CD4-positive, alpha-beta T cell treated with Interleukin-1 beta for 1 hour (primary cell): ENCODE results near the gene NEK4.
"Not testable (repeated sequence)": the region's sequence is repeated elsewhere in the genome, so short reads cannot be mapped to it uniquely, and the experiment has no call there.

ENCODE experiments used
- DNase-seq, 2 donors: peaks; one replicate each; pipeline ENCODE4 v3.0.0-alpha.2; 2020 to 2022

NEK4 gene

DNA sequence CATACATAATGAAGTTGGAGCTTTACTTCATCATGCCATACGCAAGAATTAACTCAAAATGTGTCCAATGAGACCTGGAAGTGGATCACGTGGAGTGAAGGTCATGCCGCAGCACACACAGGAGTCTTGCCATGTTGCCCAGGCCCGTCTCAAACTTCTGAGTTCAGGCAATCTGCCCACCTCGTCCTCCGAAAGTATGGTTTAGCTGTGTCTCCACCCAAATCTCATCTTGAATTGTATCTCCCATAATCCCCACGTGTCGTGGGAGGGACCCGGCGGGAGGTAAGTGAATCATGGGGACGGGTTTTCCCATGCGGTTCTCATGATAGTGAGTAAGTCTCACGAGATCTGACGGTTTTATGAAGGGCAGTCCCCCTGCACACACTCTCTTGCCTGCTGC is 39.1 kb downstream of the NEK4 start:
- no peak for DNase-seq

DNA sequence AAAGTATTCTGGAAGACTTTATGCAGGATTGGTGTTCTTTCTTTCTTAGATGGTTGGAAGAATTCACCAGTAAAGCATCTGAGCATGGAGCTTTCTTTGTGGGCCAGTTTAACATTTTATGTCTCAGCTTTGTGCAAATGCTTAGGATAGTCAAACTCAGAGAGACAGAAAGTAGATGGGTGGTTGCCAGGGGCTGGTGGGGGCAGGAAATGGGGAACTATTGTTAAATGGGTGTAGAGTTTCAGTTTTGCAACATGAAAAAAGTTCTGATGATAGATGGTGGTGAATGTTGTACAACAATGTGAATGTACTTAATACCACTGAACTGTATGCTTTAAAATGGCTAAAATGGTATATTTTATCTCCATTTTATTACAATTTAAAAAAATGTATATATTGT is 40.1 kb downstream of the NEK4 start:
- DNase-seq = no peak

DNA sequence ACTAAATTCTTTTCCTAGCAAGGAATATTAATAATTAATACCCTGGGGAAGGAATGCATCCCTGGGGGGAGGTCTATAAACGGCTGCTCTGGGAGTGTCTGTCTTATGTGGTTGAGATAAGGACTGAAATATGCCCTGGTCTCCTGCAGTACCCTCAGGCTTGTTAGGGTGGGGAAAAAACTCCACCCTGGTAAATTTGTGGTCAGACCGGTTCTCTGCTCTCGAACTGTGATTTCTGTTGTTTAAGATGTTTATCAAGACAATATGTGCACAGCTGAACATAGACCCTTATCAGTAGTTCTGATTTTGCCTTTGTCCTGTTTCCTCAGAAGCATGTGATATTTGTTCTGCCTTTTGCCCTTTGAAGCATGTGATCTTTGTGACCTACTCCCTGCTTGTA is 42.0 kb downstream of the NEK4 start:
- not testable (repeated sequence) for DNase-seq

DNA sequence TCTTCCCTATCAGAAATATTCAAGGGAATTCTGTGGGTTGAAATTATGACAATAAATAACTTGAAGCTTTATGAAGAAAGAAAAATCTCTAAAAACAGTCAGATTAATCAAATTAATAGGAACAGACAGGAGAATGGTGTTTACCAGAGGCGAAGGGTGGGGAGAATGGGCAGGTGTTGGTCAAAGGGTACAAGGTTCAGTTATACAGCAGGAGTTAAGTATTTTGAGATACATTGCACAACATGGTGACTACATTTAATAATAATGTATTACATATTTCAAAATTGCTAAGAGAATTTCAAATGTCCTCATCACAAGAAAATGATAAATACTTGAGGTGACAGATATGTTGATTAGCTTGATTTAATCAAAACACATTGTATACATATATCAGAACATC is 46.2 kb downstream of the NEK4 start:
- DNase-seq = no peak

DNA sequence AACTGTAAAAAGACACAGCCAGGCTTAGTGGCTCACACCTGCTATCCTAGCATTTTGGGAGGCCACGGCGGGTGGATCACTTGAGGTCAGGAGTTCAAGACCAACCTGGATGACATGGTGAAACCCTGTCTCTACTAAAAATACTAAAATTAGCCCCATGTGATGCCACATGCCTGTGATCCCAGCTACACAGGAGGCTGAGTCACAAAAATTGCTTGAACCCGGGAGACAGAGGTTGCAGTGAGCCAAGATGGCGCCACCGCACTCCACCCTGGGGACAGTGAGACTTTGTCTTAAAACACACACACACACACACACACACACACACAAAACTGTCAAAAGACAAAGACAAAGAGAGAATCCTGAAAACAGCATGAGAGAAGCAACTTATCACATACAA is 46.8 kb downstream of the NEK4 start:
- no peak for DNase-seq

DNA sequence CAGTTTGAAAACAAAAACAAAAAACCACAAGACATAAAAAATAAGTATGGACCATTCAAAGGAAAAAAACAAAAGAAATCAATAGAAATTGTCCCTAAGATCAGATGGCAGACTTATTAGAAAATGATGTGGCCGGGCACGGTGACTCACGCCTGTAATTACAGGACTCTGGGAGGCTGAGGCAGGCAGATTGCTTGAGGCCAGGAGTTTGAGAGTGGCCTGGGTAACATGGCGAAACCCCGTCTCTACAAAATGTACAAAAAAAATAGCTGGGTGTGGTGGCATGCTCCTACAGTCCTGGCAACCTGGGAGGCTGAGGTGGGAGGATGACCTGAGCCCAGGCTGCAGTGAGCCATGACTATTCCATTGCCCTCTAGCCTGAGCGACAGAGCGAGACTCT is 48.2 kb downstream of the NEK4 start:
- DNase-seq = no peak

DNA sequence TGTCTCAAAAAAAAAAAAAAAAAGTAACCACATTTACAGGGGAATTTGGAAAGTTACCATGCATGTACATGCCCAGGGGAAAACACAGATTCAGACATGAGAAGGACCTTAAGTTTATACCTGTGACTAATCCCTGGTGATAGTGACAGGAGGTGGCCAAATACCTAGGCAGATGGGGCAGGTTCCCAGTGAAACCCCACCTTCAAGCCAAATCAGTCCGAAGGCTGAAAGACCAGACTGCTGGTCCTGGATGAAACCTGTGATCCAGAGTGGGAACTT is 49.1 kb downstream of the NEK4 start:
- no peak for DNase-seq

DNA sequence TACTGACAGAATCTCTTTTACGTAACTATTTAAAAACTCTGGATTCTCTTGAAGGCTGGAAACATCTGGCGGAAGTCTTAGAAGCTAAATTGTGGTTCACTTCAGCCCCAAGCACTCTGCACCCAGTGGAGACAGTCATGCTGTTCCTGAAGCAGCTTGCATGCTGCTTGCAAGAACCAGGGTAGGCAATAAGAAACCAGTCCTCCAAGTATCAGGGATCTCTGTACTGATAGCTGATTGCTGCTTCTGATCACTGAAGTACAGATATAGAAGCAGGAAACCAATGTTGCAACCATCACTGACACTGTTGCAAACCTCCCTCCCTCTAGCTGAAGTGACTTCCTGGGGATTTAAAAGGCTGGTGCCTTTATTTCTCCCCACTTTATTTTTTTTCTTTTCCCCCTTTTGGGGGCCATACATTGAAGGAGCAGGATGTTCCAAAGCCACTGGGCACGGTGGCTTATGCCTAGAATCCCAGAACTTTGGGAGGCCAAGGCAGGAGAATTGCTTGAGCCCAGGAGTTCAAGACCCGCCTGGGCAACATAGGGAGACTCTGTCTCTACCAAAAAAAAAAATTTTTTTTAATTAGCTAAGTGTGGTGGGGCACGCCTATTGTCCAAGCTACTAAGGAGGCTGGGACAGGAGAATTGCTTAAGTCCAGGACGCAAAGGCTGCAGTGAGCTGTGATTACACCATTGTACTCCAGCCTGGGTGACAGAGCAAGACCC is 49.6 kb downstream of the NEK4 start:
- peak; percentile 23 to 24 for DNase-seq

DNA sequence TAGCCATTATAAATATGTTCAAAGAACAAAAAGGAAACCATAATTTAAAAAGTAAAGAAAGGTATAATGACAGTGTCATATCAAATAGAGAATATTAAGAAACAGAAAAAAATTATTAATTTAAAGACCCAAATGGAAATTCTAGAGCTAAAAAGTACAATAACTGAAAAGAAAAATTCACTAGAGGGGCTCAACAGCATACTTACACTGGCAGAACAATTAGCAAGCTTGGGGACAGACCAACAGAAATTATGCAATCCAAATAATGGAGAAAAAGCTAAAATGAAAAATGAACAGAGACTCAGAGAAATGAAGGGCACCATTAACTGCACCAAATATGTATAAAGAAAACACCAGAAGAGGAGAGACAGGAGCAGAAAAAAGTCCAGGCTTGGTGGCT is 51.1 kb downstream of the NEK4 start:
- DNase-seq = no peak

DNA sequence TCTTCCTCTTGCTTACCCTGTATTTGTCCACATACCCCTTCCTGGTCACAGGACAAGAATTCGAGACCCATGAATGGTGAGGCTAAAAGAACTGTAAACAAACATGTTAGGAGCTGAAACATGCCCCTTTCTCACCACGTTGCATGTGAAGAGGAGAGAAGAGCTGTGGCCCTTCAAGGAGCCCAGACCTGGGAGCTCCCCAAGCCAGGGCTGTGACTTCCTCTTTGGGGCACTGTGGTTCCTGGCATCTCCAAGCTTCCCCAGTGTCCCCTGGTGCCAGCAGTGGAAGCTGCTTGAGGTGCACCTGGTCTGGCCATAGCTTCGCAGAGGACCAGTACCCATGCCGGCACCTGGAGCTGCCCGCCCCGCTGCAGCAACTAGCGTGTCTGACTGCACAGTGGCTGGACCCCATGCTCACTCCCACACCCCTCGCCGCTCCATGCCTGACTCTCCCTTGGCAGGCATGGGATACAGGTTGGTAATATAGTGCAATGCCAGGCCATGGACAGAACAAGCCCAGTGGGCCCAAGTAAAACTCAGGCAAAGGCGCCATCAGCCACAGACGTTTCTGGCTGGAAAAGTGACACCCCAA is 54.9 kb downstream of the NEK4 start:
- DNase-seq = no peak

DNA sequence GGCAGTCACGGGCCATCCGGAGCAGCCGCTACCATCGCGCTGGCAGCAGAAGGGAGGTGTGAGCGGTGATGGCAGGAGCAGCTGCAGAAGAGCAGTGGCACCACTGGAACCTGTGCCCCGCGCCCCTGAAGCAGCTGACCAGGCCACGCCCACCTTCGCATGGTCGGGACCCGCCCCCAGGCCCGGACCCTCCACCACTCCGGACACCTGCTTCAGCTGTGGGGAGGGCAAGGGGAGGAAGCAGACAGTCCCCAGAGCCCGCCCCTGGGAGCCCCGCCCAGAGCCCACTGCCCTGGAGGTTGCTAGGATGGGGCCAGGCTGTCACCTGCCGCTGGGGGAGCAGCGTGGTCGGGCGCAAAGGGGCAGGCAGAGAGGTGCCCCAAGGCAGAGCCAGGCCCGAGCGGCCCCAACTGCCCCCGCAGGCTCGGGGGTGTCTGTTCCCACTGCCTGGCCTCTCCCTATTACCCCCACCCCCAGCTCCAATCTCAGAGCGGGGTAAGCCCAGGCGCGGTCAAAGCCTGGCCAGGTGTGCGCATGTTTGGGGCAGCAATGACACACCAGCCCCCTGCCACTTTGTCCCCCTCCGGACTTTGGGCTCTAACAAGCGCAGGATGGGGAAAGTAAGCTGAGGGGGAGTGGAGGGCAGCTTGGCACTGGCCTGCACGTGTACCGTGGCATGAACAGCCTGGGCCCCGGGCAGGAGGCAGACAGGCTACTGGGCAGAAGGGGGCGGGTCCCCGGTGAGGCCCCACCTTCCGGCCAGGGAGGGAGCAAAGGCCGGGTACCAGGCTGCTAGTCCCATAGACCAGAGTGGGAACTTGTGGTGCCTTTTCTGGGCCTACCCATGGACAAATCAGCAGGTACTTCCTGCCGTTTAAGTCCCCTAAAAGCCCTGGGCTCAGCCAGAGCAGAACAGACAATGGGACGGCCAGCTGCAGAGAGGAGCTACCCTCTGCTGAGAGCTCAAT is 56.1 kb downstream of the NEK4 start:
- no peak for DNase-seq

DNA sequence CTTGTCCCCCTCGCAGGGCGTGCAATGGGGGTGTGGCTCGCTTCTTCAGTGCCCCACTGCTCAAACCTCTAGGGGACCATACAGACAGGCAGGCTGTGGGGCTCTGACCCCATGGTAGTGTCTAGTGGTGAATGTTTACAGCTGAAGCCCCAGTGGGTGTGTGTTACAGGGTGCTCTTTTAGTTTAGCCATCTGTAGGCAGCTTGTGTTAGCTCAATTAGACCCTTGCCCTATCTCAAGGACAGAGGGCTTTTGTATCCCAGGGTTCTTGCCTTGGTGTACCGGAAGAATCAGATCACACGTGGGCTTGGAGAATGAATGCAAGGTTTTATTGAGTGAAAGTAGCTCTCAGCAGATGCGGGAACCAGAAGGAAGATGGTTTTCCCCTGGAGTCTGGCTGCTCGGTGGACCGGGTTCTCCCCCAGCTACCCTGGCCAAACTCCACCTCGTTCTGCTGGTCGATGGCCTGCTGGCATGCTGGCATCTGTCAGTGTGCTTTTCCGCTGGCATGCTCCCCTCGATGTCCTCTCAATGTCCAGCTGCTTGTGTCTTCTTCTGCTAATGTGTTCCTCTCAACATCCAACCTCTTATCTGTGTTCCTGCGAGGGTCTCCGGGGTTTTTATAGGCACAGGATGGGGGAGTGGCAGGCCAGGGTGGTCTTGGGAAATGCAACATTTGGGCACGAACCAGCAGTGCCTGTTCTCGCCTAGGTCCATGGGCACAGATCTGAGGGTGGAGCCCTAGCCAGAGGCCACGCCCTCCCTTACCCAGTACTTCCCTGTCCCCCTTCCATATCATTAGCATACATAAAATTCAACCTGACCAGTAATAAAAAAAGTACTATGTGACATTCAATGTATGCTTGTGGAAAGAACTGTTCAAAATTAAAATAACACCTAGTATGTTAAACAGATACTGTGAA is 58.2 kb downstream of the NEK4 start:
- no peak for DNase-seq

DNA sequence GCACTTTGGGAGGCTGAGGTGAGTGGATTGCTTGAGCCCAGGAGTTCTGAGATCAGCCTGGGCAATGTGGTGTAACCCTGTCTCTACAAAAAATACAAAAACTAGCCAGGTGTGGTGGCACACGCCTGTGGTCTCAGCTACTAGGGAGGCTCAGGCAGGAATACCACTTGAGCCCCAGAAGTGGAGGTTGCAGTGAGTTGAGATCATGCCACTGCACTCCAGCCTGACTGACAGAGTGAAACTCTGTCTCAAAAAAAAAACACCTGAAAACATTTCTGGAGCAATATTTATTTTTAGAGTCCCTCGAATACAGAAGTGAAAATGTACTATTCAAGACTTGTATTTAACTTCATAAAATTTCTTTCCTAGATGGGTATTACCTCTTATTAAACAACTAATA is 60.2 kb downstream of the NEK4 start:
- DNase-seq = no peak

DNA sequence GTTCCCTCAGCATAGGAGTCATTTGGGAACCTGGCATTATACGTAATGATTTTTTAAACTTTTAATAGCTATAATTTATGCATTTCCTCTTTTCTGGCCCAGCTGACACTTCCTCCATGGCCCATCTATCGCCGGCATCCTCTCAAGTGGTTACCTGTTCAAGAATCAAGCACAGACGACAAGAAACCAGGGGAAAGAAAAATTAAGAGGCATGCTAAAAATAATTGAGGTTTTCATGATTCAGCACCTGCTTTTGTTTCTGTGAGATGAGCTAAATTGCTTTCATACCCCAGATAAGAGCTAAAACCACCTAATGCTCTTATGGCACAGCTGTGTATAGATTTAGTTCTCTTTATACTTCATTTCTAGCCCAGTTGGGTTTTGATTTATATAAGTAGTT is 63.2 kb downstream of the NEK4 start:
- DNase-seq = no peak

DNA sequence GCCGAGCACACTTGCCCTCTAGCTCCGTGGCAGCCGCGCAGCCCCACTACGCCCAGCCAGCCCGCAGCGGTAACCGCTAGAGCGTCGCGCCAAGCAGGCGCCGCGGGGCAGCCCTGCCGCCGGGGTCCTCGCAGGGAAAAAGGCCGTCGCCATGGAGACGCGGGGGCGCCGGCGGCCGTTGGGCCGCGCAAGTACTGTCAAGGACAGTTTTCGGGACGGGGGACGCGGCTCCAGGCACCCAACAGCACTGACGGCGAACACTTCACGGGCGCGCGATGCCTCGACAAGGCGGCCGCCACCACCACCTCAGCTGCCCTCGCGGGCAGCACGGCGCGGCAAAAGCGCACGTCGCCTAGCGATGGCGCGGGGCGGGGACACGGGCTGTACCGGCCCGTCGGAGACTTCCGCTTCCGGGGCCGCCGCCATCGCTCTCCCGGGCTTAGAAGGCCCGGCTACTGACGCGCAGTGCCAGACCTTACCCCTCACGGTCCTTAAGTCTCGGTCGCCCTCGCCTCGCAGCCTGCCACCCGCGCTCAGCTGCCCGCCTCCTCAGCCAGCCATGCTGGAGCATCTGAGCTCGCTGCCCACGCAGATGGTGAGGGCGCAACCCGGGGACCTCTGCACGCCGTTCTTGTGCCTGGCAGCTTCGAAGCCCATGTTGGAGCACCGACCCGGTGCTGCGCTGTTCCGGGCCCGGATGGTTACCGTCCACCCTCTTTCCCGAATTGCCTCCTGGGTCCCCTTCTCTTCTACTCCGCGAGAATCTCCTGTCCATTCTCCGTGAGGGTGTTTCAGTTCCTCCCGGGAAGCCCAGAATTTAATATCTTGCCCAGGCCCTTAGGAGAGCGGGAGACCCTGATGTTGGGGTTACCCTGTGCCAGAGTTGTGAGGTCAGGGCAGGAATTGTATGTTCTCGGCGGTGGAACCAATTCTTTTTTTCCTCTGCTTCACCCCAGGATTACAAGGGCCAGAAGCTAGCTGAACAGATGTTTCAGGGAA is 64.8 kb downstream of the NEK4 start, which contains the start of the genes GLT8D1 and SPCS1:
GLT8D1 (minus strand) TSS at position 104 of the 999 bp plus-strand sequence. CDS start 5,331 bp downstream, outside the sequence.
SPCS1 (plus strand) TSS at position 419 of the 999 bp plus-strand sequence; CDS start at position 560, 141 bp downstream.
- DNase-seq = peak; percentile 86

DNA sequence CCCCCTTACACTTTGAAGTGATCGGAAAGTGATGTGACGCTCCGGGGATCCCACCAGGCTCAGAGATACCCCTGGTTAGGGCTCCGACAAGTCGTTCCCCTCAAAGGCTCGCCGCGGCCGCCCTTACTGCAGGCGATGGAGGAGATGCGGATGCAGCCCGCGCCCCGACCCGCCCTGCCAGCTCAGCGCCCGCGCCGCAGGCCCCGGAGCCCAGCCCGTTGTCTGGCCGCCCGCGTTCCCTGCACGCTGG is 65.4 kb downstream of the NEK4 start:
- no peak for DNase-seq

DNA sequence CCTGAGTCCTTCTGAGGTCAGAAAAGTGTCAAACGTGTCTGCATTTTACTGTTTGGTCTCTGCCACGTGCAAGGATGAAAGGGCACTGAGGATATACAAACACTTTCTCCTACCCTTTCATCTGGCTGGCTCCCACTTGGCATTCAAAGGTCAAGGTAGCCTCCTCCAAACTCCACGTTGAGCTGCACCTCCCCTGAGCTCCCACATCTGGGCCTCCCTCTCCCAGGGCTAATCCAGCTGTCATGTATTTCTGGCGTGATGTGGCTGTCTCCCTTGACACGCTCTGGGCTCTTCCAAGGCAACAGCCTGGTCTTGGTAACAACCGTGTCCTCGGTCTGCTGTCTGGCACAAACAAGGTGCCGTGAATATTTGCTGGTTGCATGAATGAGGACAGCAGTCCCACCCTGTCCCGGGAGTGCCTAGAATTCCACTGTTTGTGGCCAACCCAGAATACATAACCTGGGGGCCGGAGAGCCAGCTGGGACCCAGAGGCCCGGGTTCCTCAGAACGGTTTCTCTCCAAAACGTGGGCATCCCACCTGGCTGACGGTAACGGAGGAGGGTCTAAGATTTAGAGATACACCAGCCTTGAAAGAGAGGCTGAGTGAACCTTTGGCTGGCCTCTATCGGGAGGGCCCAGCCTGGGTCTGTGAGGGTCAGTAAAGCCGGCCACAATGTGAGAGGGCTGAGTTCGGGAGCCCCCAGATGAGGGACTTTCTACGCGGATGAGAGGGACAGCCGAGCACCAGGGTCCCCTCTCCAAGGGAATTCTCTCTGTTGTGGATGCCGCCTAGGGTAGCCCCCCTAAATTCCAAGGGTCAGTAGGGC is 65.9 kb downstream of the NEK4 start:
- DNase-seq = no peak

DNA sequence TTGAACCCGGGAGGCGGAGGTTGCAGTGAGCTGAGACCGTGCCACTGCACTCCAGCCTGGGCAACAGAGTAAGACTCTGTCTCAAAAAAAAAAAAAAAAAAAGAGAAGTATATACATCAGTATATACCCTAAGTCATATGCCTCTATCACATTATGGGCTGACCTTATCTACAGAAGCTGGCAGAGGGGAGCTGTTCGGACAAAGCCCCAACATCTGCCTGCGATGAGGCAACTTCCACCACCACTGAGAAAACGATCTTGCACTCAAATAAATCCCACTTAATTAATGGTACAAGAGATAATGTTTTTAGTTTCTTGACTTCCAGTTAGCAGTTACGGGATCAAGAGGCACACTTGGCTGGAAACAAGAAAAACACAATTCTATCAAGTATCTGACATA is 67.4 kb downstream of the NEK4 start:
- DNase-seq = no peak

DNA sequence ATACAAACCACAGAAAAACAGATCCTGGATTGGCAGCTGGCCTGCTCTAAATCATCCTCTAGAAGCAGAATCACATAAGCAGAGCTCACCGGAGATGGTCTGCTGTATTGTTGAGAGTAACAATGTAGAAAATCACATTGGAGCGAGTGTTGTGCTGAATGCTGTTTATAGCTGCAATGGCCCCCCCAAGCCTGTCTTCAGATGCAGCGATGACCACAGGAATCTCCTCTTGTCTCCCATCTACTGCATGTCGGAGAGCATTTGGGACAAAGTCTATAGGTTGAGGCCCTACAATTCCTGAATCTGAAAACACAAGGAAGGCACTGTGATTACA is 73.1 kb downstream of the NEK4 start:
- no peak for DNase-seq

DNA sequence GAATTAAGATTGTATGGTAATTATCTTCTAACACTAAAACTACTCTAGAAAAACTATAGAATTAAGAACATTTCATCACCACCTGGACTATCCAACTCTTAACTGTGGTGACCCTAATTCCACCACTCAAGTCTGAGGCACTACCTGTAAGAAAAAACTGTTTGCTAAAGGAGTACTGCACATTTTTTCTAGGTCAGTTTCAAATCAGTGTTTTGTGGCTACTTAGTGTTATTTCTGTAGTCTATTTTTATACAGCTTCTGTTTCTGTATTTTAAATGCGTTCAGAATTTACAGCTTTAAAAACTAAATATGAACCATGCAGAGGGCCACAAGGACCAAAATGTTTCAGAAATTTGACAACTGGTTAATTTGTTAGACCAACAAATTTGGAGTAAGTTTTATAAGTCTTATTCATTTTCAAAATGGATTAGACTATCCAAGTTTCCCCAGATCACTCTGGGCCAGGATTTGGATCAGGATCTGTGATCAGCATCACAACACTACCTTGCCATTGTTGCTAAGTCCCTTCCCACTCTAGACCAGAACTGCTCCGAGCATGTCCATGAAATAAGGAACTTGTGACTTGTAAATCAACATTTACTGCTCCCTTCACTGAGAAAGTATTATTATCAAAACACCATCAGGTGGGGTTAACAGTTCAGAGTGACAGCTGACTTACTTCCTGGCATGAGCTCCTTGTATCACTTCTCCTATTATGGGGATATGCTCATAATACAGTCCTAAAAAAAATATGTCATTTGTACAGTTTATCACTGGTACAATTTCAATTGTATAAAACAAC is 73.7 kb downstream of the NEK4 start:
- DNase-seq = no peak
